GM23248 (cell line): ENCODE data around the gene RAPGEF3. TPM values are rescaled to one million over a fixed set of nuclear protein-coding genes. Genes with fewer than 3 reads are reported as not detected.

ENCODE experiments used
- DNase-seq: peaks from one replicate; pipeline ENCODE4 v3.0.0-alpha.2; 2015
- H2AFZ ChIP-seq: fragments of 200-600 bp; sonication (generic); 2 replicates; pipeline ENCODE4 v1.6.1; 2016; ENCODE audit warnings: antibody characterized with exemption
- H3F3A ChIP-seq: fragments of 200-600 bp; sonication (generic); 2 replicates; pipeline ENCODE4 v1.6.1; 2016; ENCODE audit warnings: mild to moderate bottlenecking, antibody characterized with exemption, mixed run types; ENCODE audit not compliant: insufficient read depth
- H3K27ac ChIP-seq: fragments of 200-600 bp; sonication (generic); 2 replicates; pipeline ENCODE4 v1.5.1; 2016; ENCODE audit warnings: mild to moderate bottlenecking
- H3K27me3 ChIP-seq: fragments of 200-600 bp; sonication (generic); replicated peaks from 2 replicates; pipeline ENCODE4 v1.6.1; 2016; ENCODE audit warnings: mild to moderate bottlenecking; ENCODE audit not compliant: insufficient read depth
- H3K36me3 ChIP-seq: fragments of 200-600 bp; sonication (generic); 2 replicates; pipeline ENCODE4 v1.6.1; 2016; ENCODE audit warnings: low read depth, mild to moderate bottlenecking
- H3K4me1 ChIP-seq: fragments of 200-600 bp; sonication (generic); 2 replicates; pipeline ENCODE4 v1.6.1; 2016; ENCODE audit warnings: mild to moderate bottlenecking; ENCODE audit not compliant: insufficient read depth
- H3K4me2 ChIP-seq: fragments of 200-600 bp; sonication (generic); one replicate; pipeline ENCODE4 v1.6.1; 2016; ENCODE audit warnings: mild to moderate bottlenecking; ENCODE audit not compliant: unreplicated experiment
- H3K4me3 ChIP-seq: fragments of 200-600 bp; sonication (generic); 2 replicates; pipeline ENCODE4 v1.5.1; 2016; ENCODE audit warnings: mild to moderate bottlenecking
- H3K79me2 ChIP-seq: fragments of 200-600 bp; sonication (generic); 2 replicates; pipeline ENCODE4 v1.6.1; 2016; ENCODE audit warnings: mild to moderate bottlenecking; ENCODE audit not compliant: insufficient read depth
- H3K9ac ChIP-seq: fragments of 200-600 bp; sonication (generic); 2 replicates; pipeline ENCODE4 v1.6.1; 2016; ENCODE audit warnings: mild to moderate bottlenecking
- H3K9me2 ChIP-seq: fragments of 200-600 bp; sonication (generic); 2 replicates; pipeline ENCODE4 v1.6.1; 2016; ENCODE audit warnings: mixed run types, mild to moderate bottlenecking, moderate library complexity; ENCODE audit not compliant: insufficient read depth
- H3K9me3 ChIP-seq: fragments of 200-600 bp; sonication (generic); one replicate; pipeline ENCODE4 v1.6.1; 2017; ENCODE audit warnings: low read depth
- H4K20me1 ChIP-seq: fragments of 200-600 bp; sonication (generic); 2 replicates; pipeline ENCODE4 v1.6.0; 2016; ENCODE audit not compliant: insufficient read depth
- EZH2 ChIP-seq: fragments of 200-600 bp; sonication (generic); IDR thresholded peaks from 2 replicates; pipeline ENCODE4 v1.6.1; 2018; ENCODE audit warnings: antibody characterized with exemption, mild to moderate bottlenecking; ENCODE audit not compliant: insufficient read depth, poor library complexity, severe bottlenecking
- EZH2phosphoT487 ChIP-seq: fragments of 200-600 bp; sonication (generic); IDR thresholded peaks from 2 replicates; pipeline ENCODE4 v1.6.1; 2018; ENCODE audit warnings: antibody characterized with exemption, moderate library complexity, mild to moderate bottlenecking, low read depth; ENCODE audit not compliant: insufficient read depth
- WGBS, 2 experiments: methylation state at CpG; one replicate each; pipeline ENCODE4 v1.1.6; 2015 to 2017; ENCODE audit warnings: low lambda C conversion rate in 2 of 2, low coverage in 1 of 2; ENCODE audit errors: missing lambda C conversion rate in 2 of 2; 5-methylcytosine and 5-hydroxymethylcytosine counted together
- in situ Hi-C: fragments of 300-500 bp; cut with MboI; formaldehyde crosslinking; loops from 2 replicates; pipeline ENCODE4 v1.15.0; 2020
- polyA plus RNA-seq: library from polyadenylated mRNA; unstranded; fragments of >200 nt; fragmentation: Nextera tagmentation; extraction: Ambion mirVana; gene quantifications from 2 replicates; pipeline ENCODE4 v1.2.1, GENCODE V29; 2016
- total RNA-seq: library from RNA; depleted of rRNA; stranded (reverse); fragments of >200 nt; shearing (Covaris generic); gene quantifications from 2 replicates; pipeline ENCODE4 v1.2.3, GENCODE V29; 2014

The RAPGEF3 gene
- total and polyA plus RNA-seq, 2 experiments from 2014 or later: 1.4 to 3.7 TPM

DNA sequence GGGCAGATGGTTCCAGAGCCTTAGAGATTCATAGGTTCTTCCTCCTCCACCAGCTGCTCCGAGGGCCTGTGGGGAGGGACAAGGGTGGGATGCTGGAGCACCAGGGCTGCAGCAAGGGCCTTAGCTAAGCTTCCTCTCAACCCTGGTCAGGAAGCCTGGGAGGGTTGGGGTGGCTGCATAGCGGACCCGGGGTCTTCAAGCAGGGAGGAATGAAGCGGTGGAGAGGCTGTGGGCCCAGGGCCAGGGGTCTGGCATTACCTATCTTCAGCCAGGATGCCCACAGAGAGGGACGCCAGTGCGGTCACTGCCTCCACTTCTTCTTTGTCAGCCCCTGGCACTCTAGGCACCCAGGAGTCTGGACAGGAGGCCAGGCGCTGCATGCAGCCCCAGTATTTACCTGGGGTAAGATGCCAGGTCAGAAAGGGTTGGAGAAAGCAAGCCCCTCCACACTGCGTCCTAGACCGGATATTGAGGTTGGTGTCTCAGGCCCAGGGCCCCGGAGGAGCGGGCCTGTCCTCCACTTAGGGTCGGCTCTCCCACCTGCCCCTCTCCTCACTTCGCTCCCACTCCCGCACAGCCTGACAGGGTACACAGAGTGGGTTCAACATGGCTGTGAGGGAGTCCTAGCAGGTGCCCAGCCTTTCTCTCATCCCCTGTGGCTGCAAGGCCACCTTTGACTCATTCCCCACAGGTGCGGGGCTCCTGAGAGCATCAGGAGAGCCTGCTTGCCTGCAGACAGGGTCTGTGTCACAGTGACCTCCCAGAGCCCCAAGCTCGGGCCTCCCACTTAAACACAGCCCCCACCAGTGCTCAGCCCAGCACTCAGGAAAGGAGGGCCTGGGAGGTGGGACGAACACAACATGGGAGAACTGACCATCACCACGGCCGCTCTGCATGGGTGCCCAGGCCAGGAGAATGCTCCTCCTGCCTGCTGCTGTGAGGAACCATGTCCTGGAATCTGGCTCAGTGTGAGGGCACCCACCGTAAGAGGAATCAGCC, 25.4 kb upstream of the RAPGEF3 start:
- no peak for DNase-seq
- WGBS, 2 experiments: 87 to 89% methylated on average over 20 of the region's 20 CpGs

DNA sequence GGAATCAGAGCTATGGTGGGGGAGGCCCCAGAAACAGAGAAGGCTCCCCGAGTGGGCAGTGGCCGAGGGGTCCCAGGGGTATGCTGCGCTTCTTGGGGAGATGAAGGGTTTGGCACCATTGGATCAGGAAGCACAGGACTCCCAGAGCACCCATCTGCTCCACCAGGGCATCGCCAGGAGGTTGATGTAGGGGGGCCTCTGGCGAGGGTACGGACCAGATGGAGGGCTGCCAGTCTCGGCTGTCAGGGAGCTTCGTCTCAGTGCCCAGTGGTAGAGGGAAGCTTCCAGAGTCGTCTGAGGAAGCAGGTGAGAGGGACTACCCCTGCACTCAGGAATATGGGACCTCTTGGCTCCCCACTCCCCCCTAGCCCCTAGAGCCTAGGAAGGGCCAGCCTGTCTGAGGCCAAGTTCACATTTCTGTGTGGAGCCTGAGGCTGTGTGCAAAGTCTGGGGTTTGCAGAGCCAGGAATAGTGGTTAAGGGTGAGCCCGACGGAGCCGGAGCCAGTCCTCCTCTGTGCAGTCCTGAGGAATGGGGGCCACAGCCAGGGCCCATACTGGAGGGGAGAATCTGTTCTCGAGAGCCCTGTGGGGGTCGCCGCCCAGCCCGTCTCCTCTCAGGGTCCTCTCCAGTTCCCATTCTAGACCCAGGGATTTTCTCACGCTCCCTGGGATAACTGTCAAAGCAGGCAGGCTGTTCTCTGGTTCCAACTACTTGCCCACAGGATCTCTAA, 24.5 kb upstream of the RAPGEF3 start:
- H2AFZ ChIP-seq: no peak overlapping the region
- DNase-seq: no peak
- H3K4me1 ChIP-seq: peaks cover 3% of the 10 kb centered on the region; the same call in 1 of the 2 replicates
- no peaks in the 10 kb centered on the region for H3K27me3 ChIP-seq
- no peak overlapping the region for H3K4me2 ChIP-seq
- no peak overlapping the region for H3K9ac ChIP-seq
- H3F3A ChIP-seq: peaks cover 66% of the 10 kb centered on the region
- H3K36me3 ChIP-seq: peaks cover 49% of the 10 kb centered on the region
- H3K4me3 ChIP-seq: no peak overlapping the region
- peaks cover 6% of the 10 kb centered on the region; the same call in 1 of the 2 replicates for H3K79me2 ChIP-seq
- no peaks in the 10 kb centered on the region for H4K20me1 ChIP-seq
- WGBS, 2 experiments: 73 to 81% methylated on average over 17 of the region's 17 CpGs
- H3K9me2 ChIP-seq: no peaks in the 10 kb centered on the region
- in situ Hi-C loops: loop anchor here (10.0 kb wide), 1 partner anchor 52 kb away; no protein-coding TSS in a partner anchor
- no peaks in the 10 kb centered on the region for H3K9me3 ChIP-seq
- no peak overlapping the region for H3K27ac ChIP-seq
- TF ChIP-seq EZH2phosphoT487 (no peak), EZH2 (no peak)

More for the DNA sequence above, 25.4 kb upstream of the RAPGEF3 start:
- H3K4me2 ChIP-seq: no peak overlapping the region
- no peaks in the 10 kb centered on the region for H3K9me2 ChIP-seq
- H3K9ac ChIP-seq: no peak overlapping the region
- H3K9me3 ChIP-seq: no peaks in the 10 kb centered on the region
- peaks cover 6% of the 10 kb centered on the region; the same call in 1 of the 2 replicates for H3K79me2 ChIP-seq
- in situ Hi-C loops: loop anchor here (10.0 kb wide), 1 partner anchor 51 kb away; no protein-coding TSS in a partner anchor
- H3K4me3 ChIP-seq: no peak overlapping the region
- H4K20me1 ChIP-seq: no peaks in the 10 kb centered on the region
- H3K27ac ChIP-seq: no peak overlapping the region
- TF ChIP-seq EZH2 (no peak), EZH2phosphoT487 (no peak)
- no peaks in the 10 kb centered on the region for H3K4me1 ChIP-seq
- H2AFZ ChIP-seq: no peak overlapping the region
- peaks cover 59% of the 10 kb centered on the region for H3K36me3 ChIP-seq
- H3K27me3 ChIP-seq: no peaks in the 10 kb centered on the region
- peaks cover 66% of the 10 kb centered on the region for H3F3A ChIP-seq

DNA sequence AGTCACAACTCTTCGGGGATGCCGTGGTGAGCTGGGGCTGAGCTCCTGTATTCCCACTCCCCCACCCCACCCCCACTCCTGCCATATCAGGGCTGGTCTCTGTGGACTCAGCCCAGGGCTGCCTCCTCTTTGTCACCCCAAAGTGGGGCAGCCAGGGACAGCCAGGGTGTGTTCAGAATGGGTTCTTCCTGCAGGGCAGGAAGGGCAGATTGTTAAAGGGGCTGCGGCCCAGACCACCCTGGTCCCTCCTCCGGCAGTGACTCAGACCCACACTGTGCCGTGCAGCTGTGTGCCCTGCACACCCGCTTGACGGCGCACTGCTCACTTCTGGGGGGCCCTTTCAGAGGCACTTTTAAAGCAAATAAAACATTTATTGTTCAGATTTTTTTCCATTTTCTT, 23.7 kb upstream of the RAPGEF3 start:
- Histone ChIP-seq H3K9me3 (no peaks in the 10 kb centered on the region), H3K4me2 (no peak overlapping the region), H3K27me3 (no peaks in the 10 kb centered on the region), H3K9ac (no peak overlapping the region), H2AFZ (no peak overlapping the region), H3K27ac (no peak overlapping the region), H3F3A (peaks cover 64% of the 10 kb centered on the region), H3K79me2 (peaks cover 6% of the 10 kb centered on the region; the same call in 1 of the 2 replicates), H3K4me1 (peaks cover 11% of the 10 kb centered on the region), H4K20me1 (no peaks in the 10 kb centered on the region), H3K4me3 (no peak overlapping the region), H3K36me3 (peaks cover 42% of the 10 kb centered on the region), H3K9me2 (no peaks in the 10 kb centered on the region)
- in situ Hi-C loops: loop anchor here (10.0 kb wide), 1 partner anchor 52 kb away; no protein-coding TSS in a partner anchor
- TF ChIP-seq EZH2phosphoT487 (no peak), EZH2 (no peak)
- DNase-seq: no peak
- WGBS, 2 experiments: 70% methylated on average over 8 of the region's 8 CpGs
